ENCODE results near the gene TCHH.

DNA sequence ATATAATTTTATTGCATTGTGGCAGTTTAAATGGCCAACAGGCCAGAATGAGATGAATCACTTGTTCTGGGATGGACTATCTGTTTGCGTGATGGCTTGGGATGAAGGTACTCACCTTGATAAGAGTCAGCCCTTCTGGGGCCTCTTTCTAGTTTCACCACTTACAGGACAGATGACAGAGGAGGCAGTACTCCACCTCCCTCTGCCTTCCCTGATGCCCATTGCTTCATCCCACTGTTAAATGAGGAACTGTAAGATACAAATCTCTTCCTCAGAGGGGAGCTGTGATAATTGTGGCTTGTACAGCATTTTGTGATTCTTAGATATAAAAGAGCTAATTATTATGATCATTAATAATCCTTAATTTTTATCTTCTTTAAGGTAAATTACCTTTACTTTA lies 3.7 kb upstream of the TCHH start:
- TF ChIP-seq, protein P1, sequence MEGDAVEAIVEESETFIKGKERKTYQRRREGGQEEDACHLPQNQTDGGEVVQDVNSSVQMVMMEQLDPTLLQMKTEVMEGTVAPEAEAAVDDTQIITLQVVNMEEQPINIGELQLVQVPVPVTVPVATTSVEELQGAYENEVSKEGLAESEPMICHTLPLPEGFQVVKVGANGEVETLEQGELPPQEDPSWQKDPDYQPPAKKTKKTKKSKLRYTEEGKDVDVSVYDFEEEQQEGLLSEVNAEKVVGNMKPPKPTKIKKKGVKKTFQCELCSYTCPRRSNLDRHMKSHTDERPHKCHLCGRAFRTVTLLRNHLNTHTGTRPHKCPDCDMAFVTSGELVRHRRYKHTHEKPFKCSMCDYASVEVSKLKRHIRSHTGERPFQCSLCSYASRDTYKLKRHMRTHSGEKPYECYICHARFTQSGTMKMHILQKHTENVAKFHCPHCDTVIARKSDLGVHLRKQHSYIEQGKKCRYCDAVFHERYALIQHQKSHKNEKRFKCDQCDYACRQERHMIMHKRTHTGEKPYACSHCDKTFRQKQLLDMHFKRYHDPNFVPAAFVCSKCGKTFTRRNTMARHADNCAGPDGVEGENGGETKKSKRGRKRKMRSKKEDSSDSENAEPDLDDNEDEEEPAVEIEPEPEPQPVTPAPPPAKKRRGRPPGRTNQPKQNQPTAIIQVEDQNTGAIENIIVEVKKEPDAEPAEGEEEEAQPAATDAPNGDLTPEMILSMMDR (IDR thresholded peaks at IDR 0.05 in 4 of 5, conservative IDR thresholded peaks at IDR 0.05 in 1 of 5): no peak
- TF ChIP-seq POLR2A (IDR thresholded peaks at IDR 0.05): no peak

Data from gastrocnemius medialis (tissue), 4 donors.